Cardiac fibroblast (primary cell): Measurements from ENCODE around the gene AMPD3.

Experiments used
- DNase-seq, 2 donors: peaks; one replicate each; pipeline versions ENCODE4 v3.0.0 to v3.0.0-alpha.2; 2010; ENCODE audit warnings: low read depth in 2 of 2
- H3K4me3 ChIP-seq, 2 donors: replicated peaks in 1 of 2; 1 replicate in 1 of 2; 2 replicates in 1 of 2; pipeline ENCODE4 v1.5.1; 2011; ENCODE audit warnings: low read depth in 2 of 2, low read length in 2 of 2, mild to moderate bottlenecking in 2 of 2, moderate library complexity in 1 of 2
- TF ChIP-seq, protein P1 (sequence below): IDR thresholded peaks from one replicate; pipeline ENCODE4 v1.5.1; 2011; ENCODE audit warnings: low read depth, mild to moderate bottlenecking, low read length, inconsistent platforms

Gene AMPD3

DNA sequence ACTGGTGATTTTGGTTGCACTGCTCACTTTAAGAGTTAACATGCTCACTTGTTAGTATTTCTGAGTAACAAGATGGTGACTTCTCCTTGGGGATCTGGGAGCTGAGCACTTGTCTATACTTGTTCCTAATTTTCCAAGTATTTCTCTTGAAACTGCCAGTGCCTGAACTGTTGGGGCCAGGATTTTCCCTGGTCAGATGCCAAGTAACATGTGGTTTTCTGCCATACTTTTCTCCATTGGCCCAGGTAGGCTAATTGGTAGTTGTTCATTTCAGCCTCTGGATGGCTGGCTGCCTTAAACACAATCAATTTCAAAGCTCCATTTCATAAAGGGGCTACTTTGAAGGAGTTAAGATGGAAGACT is 50.9 kb downstream of the AMPD3 start:
- H3K4me3 ChIP-seq: no peak overlapping the region
- TF ChIP-seq, protein P1, sequence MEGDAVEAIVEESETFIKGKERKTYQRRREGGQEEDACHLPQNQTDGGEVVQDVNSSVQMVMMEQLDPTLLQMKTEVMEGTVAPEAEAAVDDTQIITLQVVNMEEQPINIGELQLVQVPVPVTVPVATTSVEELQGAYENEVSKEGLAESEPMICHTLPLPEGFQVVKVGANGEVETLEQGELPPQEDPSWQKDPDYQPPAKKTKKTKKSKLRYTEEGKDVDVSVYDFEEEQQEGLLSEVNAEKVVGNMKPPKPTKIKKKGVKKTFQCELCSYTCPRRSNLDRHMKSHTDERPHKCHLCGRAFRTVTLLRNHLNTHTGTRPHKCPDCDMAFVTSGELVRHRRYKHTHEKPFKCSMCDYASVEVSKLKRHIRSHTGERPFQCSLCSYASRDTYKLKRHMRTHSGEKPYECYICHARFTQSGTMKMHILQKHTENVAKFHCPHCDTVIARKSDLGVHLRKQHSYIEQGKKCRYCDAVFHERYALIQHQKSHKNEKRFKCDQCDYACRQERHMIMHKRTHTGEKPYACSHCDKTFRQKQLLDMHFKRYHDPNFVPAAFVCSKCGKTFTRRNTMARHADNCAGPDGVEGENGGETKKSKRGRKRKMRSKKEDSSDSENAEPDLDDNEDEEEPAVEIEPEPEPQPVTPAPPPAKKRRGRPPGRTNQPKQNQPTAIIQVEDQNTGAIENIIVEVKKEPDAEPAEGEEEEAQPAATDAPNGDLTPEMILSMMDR: no peak
- no peak for DNase-seq

DNA sequence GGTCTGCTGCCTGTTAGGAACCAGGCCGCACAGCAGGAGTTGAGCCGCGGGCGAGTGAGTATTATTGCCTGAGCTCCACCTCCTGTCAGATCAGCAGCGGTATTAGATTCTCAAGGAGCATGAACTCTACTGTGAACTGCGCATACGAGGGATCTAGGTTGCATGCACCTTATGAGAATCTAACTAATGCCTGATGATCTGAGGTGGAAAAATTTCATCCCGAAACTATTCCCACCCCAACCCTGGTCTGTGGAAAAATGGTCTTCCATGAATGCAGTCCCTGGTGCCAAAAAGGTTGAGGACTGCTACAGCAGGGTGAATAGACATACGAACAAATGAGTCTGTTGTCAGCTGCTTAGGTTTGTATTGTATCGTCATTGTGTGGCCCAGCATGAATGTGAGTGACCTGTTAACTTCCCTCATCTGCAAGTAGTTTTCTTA is 56.1 kb downstream of the AMPD3 start:
- H3K4me3 ChIP-seq: no peak overlapping the region
- DNase-seq: no peak
- TF ChIP-seq, protein P1: no peak

DNA sequence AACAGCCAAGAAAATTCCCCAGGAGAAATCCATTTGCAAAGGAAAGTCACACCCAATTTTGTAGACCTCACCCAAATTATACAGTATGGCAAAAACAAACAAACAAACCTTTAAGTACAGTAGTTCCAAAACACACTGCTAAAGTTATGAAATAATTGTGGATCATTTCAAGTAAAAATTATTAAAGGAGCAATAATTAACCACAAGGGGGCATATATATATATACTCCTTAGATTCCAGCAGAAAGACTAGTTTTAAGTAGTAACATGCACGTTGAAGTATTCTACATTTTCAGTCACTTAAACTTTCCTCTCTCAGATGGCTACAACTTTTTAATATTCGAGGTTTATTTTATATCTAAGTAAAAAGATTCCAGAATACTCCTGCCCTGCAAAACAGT is 59.1 kb downstream of the AMPD3 start:
- DNase-seq: peak; percentile 54 to 59
- TF ChIP-seq, protein P1: peak; percentile 12
- no peak overlapping the region for H3K4me3 ChIP-seq

DNA sequence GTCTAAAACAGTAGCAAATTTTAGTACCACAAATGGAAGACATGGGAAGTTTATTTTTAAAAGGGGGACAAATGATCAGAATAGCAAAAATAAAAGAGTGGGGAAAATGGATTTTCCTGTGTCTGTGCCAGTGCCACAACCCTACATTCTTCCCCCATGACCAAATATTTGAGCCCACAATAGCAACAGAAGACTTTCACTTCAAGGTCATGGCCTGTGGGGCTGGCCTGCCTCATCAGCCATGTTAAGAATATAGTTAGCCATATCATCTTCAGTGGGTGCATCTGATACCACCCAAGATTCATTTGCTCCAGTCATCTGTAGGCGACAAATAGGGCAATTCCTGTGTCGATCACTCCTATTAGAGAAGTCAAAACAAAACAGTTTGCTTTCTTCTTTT is 59.6 kb downstream of the AMPD3 start:
- TF ChIP-seq, protein P1: no peak
- DNase-seq: peak; percentile 13 to 43

DNA sequence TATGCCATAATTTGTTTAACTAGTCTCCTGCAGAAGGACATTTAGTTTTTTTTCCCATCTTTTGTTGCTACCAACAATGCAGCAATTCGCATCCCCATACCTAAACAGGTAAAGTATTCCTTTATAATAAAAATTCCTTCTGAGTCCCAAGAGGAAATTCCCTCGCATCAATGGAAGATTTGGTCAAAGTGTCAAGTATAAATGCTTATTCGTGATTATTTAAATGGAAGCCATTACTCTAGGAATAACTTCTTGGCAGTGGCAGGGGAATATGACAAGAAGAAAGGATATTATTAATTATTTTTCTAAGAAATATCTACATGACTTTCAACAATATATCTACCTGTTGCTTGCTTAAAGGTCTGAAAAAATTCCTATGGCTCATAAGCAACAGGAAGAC is 60.4 kb downstream of the AMPD3 start:
- H3K4me3 ChIP-seq: no peak overlapping the region
- no peak for DNase-seq
- TF ChIP-seq, protein P1: no peak

More for the DNA sequence above, 59.6 kb downstream of the AMPD3 start:
- no peak overlapping the region for H3K4me3 ChIP-seq

DNA sequence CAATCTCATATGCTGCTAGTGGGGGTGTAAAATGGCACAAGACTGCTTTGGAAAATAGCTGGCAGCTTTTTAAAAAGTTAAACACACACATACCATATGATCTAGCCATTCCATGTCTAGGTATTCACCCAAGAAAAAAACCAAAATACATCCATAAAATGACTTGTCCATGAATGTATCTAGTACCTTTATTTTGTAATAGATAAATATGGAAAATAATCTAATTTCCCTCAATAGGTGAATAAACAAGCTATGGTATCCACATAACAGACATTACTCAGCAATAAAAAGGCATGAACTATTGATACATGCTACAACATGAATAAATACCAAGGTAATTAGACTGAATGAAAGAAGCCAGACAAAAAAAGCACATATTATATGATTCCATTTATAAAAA is 63.1 kb downstream of the AMPD3 start:
- H3K4me3 ChIP-seq: no peak overlapping the region
- no peak for DNase-seq
- TF ChIP-seq, protein P1: no peak

DNA sequence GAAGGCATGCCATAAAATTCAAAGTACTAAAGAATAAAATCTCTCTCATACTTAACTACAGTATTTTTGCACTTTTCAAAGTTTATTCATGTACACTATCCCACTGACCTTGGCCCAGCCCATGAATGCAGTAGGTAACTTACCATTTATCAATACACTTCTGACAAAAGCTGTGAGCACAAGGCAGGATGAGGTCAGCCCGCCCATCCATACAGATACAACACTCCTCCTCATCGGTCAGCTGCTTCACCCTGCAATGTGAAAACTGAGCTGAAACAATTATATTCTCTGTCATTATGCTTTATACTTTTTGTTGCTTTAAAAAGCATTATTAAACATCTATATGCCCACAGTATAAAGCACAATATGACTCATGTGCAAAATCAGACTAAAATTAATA is 63.8 kb downstream of the AMPD3 start:
- no peak overlapping the region for H3K4me3 ChIP-seq
- TF ChIP-seq, protein P1: no peak
- no peak for DNase-seq
